ENCODE results near the gene CAMK1D. TPM values are rescaled to one million over a fixed set of nuclear protein-coding genes. Genes with fewer than 3 reads are reported as not detected.
"Not testable (repeated sequence)": the region's sequence is repeated elsewhere in the genome, so short reads cannot be mapped to it uniquely, and the experiment has no call there.

CAMK1D gene
- polyA plus RNA-seq, 1 experiment, result 8.2 TPM

GRCh38 chr10:12720217-12720981 is 371.1 kb downstream of the CAMK1D start:
- no peak overlapping the region for H3K27ac ChIP-seq (ENCODE audit: low read depth, low read length)
- H3K4me3 ChIP-seq (ENCODE audit: low read depth, low read length), result no peak overlapping the region
- no peak for TF ChIP-seq CTCF (IDR thresholded peaks at IDR 0.05; ENCODE audit: low read depth, low read length)

DNA sequence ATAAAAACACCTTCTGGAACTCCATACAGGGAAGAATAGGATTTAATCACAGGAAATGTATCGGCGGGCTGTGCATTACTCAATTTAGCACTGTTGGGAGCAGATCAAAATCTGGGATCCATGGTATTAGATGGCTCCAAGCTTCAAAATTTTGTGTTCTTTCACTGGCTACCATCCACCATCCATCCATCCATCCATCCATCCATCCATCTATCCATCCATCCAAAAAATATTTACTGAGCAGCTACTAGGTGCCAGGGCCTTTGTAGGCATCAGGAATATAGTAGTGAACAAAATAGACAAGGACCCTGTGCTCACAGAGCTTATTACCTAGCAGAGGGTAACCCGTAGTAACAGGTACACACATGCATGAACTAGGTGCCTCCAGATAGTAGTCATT is 372.0 kb downstream of the CAMK1D start:
- POLR2A ChIA-PET, result no interaction called here
- no peak for DNase-seq (ENCODE audit: low read depth, low spot score)
- H3K4me3 ChIP-seq (ENCODE audit: low read depth, low read length), result no peak overlapping the region
- H3K27me3 ChIP-seq (ENCODE audit: control insufficient read depth, insufficient read depth, low read length), result peaks cover 3% of the 10 kb centered on the region
- H3K27ac ChIP-seq (ENCODE audit: low read depth, low read length), result no peak overlapping the region
- no peaks in the 10 kb centered on the region for H3K9me3 ChIP-seq (ENCODE audit: control insufficient read depth, insufficient read depth, low read length)
- CTCF ChIA-PET, result interaction anchor here (0.8 to 1.1 kb wide), 2 partner anchors 10 to 180 kb away, joined by 3 to 9 read pairs; no protein-coding TSS in a partner anchor
- no peak for TF ChIP-seq CTCF (IDR thresholded peaks at IDR 0.05; ENCODE audit: low read depth, low read length)

More at GRCh38 chr10:12720217-12720981, 371.1 kb downstream of the CAMK1D start:
- Histone ChIP-seq H3K27me3 (ENCODE audit: control insufficient read depth, insufficient read depth, low read length) (peaks cover 3% of the 10 kb centered on the region), H3K9me3 (ENCODE audit: control insufficient read depth, insufficient read depth, low read length) (no peaks in the 10 kb centered on the region)
- CTCF ChIA-PET, result interaction anchor here (0.8 to 1.1 kb wide), 3 partner anchors 9 to 181 kb away, joined by 3 to 9 read pairs (median 4); no protein-coding TSS in a partner anchor
- POLR2A ChIA-PET, result no interaction called here
- peak; percentile 46 for DNase-seq (ENCODE audit: low read depth, low spot score)

DNA sequence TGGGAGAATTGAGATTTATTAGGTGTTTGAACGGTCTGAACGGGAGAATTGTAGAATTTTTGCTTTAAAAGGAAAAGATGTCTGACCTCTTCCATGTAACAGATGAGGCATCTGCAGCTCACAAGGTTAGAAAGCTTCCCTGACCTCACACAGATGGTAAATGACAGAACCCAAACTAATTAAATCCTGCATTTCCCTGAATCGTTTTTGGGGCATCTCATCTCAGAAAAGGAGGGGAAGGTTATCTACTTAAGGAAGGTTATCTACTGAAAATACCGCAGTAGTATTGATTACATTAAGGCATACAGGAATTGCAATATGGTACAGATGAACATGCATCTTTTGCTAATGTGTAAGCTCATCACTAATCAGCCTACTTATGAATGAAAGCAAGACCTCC is 373.9 kb downstream of the CAMK1D start:
- no peak overlapping the region for H3K27ac ChIP-seq (ENCODE audit: low read depth, low read length)
- DNase-seq (ENCODE audit: low read depth, low spot score), result no peak
- TF ChIP-seq CTCF (IDR thresholded peaks at IDR 0.05; ENCODE audit: low read depth, low read length), result no peak
- no peak overlapping the region for H3K4me3 ChIP-seq (ENCODE audit: low read depth, low read length)
- peaks cover 3% of the 10 kb centered on the region for H3K27me3 ChIP-seq (ENCODE audit: control insufficient read depth, insufficient read depth, low read length)
- ChIA-PET CTCF (interaction anchor here (1.5 to 1.6 kb wide), 2 partner anchors 12 to 351 kb away, joined by 3 to 7 read pairs; no protein-coding TSS in a partner anchor), POLR2A (no interaction called here)
- peaks cover 2% of the 10 kb centered on the region; the same call in 1 of the 2 replicates for H3K9me3 ChIP-seq (ENCODE audit: control insufficient read depth, insufficient read depth, low read length)

DNA sequence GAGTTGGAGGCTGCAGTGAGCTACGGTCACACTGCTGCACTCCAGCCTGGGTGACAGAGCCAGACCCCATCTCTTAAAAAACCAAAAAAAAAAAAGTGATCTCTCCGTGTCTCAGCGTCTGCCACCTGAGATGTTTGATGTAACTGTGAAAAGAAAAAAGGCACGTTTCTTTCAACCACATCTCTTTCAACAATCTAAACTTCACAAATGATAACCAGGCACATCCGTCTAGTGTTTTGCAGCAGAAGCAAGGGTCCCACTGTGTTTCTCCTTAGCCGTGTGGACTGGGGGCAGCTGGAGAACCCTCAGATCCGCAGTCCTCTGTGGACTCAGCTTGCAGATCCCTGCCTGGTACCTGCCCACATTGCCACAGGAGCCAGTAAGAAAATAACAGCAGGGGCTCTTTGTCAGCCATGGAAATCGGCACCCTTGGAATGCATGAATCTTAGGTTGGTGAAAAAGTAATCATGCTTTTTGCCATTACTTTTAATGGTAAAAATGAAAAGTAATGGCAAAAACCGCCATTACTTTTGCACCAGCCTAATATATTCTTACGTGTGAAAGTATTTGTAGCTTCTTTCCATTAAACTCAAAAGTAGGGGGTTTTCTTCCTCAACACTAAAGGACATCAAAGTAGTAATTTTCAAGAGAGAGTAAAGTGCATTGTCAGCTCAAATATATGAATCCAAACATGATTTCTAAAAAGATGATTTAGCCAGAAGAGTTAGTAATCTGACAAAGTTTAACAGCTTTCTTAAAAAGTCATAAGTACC is 375.6 kb downstream of the CAMK1D start:
- H3K27ac ChIP-seq (ENCODE audit: low read depth, low read length), result no peak overlapping the region
- H3K4me3 ChIP-seq (ENCODE audit: low read depth, low read length), result no peak overlapping the region
- no peak for DNase-seq (ENCODE audit: low read depth, low spot score)
- POLR2A ChIA-PET, result interaction anchor here (0.6 kb wide), 1 partner anchor 28 kb away, joined by 4 read pairs; no protein-coding TSS in a partner anchor
- TF ChIP-seq CTCF (IDR thresholded peaks at IDR 0.05; ENCODE audit: low read depth, low read length), result no peak
- H3K27me3 ChIP-seq (ENCODE audit: control insufficient read depth, insufficient read depth, low read length), result peaks cover 8% of the 10 kb centered on the region
- H3K9me3 ChIP-seq (ENCODE audit: control insufficient read depth, insufficient read depth, low read length), result peaks cover 2% of the 10 kb centered on the region; the same call in 1 of the 2 replicates
- CTCF ChIA-PET, result interaction anchor here (1.0 to 1.3 kb wide), 2 partner anchors 14 to 350 kb away, joined by 4 to 10 read pairs; no protein-coding TSS in a partner anchor

DNA sequence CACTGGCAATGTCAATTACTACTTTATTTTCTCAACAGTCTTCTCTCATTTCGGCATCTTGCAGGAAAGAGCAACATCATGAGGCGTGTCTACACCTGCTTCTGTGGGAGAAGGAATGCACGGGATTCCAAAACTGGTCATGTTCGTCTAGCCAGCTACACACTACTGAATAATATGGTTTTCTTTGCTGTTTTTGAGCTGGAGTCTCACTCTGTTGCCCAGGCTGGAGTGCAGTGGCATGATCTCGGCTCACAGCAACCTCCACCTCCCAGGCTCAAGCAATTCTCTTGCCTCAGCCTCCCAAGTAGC is 376.2 kb downstream of the CAMK1D start:
- H3K9me3 ChIP-seq (ENCODE audit: control insufficient read depth, insufficient read depth, low read length); H3K27me3 ChIP-seq (ENCODE audit: control insufficient read depth, insufficient read depth, low read length); DNase-seq (ENCODE audit: low read depth, low spot score); H3K4me3 ChIP-seq (ENCODE audit: low read depth, low read length); H3K27ac ChIP-seq (ENCODE audit: low read depth, low read length): not testable (repeated sequence)
- ChIA-PET CTCF (interaction anchor here (1.0 to 1.3 kb wide), 2 partner anchors 14 to 350 kb away, joined by 4 to 10 read pairs; no protein-coding TSS in a partner anchor), POLR2A (interaction anchor here (0.6 kb wide), 1 partner anchor 28 kb away, joined by 4 read pairs; no protein-coding TSS in a partner anchor)

All from AG04450 (cell line).